Ishikawa (cell line): ENCODE measurements around the gene PADI2.
A peak's percentile ranks its signal among the peaks of the same experiment; 100 is the strongest.

Source experiments
- CEBPB ChIP-seq: IDR thresholded peaks from 2 replicates; pipeline ENCODE4 v1.6.1; 2012
- CREB1 ChIP-seq: IDR thresholded peaks from 2 replicates; pipeline ENCODE4 v1.6.1; 2012; ENCODE audit warnings: low read depth
- EGR1 ChIP-seq: IDR thresholded peaks from 2 replicates; pipeline ENCODE4 v1.6.1; 2012
- EP300 ChIP-seq: IDR thresholded peaks from 2 replicates; pipeline ENCODE4 v1.6.1; 2012; ENCODE audit warnings: borderline replicate concordance
- FOXM1 ChIP-seq: IDR thresholded peaks from 2 replicates; pipeline ENCODE4 v1.6.1; 2012; ENCODE audit warnings: low read depth, borderline replicate concordance
- MAX ChIP-seq: IDR thresholded peaks from 2 replicates; pipeline ENCODE4 v1.6.1; 2012
- NFIC ChIP-seq: IDR thresholded peaks from 2 replicates; pipeline ENCODE4 v1.6.1; 2012
- RAD21 ChIP-seq: IDR thresholded peaks from 2 replicates; pipeline ENCODE4 v1.6.1; 2012; ENCODE audit warnings: low read depth
- REST ChIP-seq: IDR thresholded peaks from 2 replicates; pipeline ENCODE4 v1.6.1; 2012; ENCODE audit warnings: low read depth, mild to moderate bottlenecking
- TAF1 ChIP-seq: IDR thresholded peaks from 2 replicates; pipeline ENCODE4 v1.6.1; 2012; ENCODE audit warnings: low read depth, mild to moderate bottlenecking
- TCF12 ChIP-seq: IDR thresholded peaks from 2 replicates; pipeline ENCODE4 v1.6.1; 2012; ENCODE audit warnings: low read depth
- TEAD4 ChIP-seq: IDR thresholded peaks from 2 replicates; pipeline ENCODE4 v1.6.1; 2012
- USF1 ChIP-seq: IDR thresholded peaks from 2 replicates; pipeline ENCODE4 v1.6.1; 2012
- YY1 ChIP-seq: IDR thresholded peaks from 2 replicates; pipeline ENCODE4 v1.6.1; 2012; ENCODE audit warnings: low read depth
- ZBTB7A ChIP-seq: IDR thresholded peaks from 2 replicates; pipeline ENCODE4 v1.6.1; 2012; ENCODE audit warnings: low read depth

Gene PADI2

GRCh38 chr1:17102232-17102631 is 17.0 kb downstream of the PADI2 start:
- TF ChIP-seq FOXM1 (no peak), TCF12 (no peak), RAD21 (no peak), MAX (no peak)

- TF ChIP-seq TCF12: no peak
- no peak for TF ChIP-seq FOXM1
These were observed 18.0 kb downstream of the PADI2 start for GRCh38 chr1:17101261-17101660.

GRCh38 chr1:17099616-17100340 is 19.5 kb downstream of the PADI2 start:
- TF ChIP-seq TEAD4: no peak
- no peak for TF ChIP-seq CREB1
- no peak for TF ChIP-seq EP300
- TF ChIP-seq USF1: no peak
- no peak for TF ChIP-seq TAF1
- no peak for TF ChIP-seq MAX
- no peak for TF ChIP-seq CEBPB

GRCh38 chr1:17098446-17099317 is 20.6 kb downstream of the PADI2 start:
- 0 out of 2 replicates have a peak, but pooled peaks have one; percentile 8 for TF ChIP-seq CEBPB
- TF ChIP-seq MAX: no peak

- TF ChIP-seq CEBPB (no peak), CREB1 (no peak), YY1 (no peak), USF1 (no peak), TEAD4 (no peak), FOXM1 (no peak), REST (no peak), ZBTB7A (no peak), EGR1 (no peak), RAD21 (no peak), MAX (no peak), EP300 (no peak), TAF1 (no peak), TCF12 (no peak), NFIC (no peak)
These were observed 21.5 kb downstream of the PADI2 start for GRCh38 chr1:17097787-17098186.

- no peak for TF ChIP-seq REST
- TF ChIP-seq EGR1: no peak
- no peak for TF ChIP-seq CREB1
- TF ChIP-seq CEBPB: no peak
- no peak for TF ChIP-seq ZBTB7A
- TF ChIP-seq RAD21: no peak
- no peak for TF ChIP-seq YY1
- TF ChIP-seq EP300: no peak
- TF ChIP-seq NFIC: no peak
- TF ChIP-seq TEAD4: no peak
- no peak for TF ChIP-seq MAX
- TF ChIP-seq FOXM1: no peak
- no peak for TF ChIP-seq TAF1
- TF ChIP-seq TCF12: no peak
- TF ChIP-seq USF1: no peak
These were observed 22.1 kb downstream of the PADI2 start for GRCh38 chr1:17097147-17097546.
